ENCODE results near the gene EID2. TPM values are rescaled to one million over a fixed set of nuclear protein-coding genes. Genes with fewer than 3 reads are reported as not detected.

Gene EID2
- total RNA-seq, 1 donor from 2014 or later = 17.0 TPM

DNA sequence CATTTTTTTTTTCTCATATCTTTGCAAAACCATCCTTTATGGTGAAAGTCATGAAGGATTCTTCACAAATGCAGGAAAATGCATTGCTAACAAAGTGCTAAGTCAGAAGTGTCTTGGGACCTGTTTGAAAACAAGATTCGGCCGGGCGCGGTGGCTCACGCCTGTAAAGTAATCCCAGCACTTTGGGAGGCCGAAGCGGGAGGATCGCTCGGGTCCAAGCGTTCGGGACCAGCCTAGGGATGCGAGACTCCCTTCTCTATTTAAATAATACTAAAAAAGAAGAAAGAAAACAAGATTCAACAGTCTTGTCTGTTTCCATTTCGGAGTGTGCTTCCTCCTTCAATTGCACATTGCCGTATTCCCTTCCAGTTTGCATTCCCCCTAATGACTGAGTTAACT, 8.1 kb downstream of the EID2 start:
- H3K4me3 Mint-ChIP-seq = peak overlapping the region; percentile 92
- intact Hi-C loops (cut with micrococcal nuclease) = loop anchor here (1.0 to 5.0 kb wide), 9 partner anchors 8 to 410 kb away; partner anchors contain the start of genes EID2, SUPT5H and TIMM50
- H3K27me3 Mint-ChIP-seq (ENCODE audit: insufficient read depth) = peaks cover 2% of the 10 kb centered on the region
- H3K9me3 Mint-ChIP-seq = no peaks in the 10 kb centered on the region
- H3K36me3 Mint-ChIP-seq (ENCODE audit: low read depth) = peaks cover 5% of the 10 kb centered on the region
- DNase-seq (ENCODE audit: low spot score) = no peak
- peak overlapping the region; percentile 58 for H3K27ac Mint-ChIP-seq
- H3K4me1 Mint-ChIP-seq (ENCODE audit: low read depth) = peaks cover 14% of the 10 kb centered on the region

DNA sequence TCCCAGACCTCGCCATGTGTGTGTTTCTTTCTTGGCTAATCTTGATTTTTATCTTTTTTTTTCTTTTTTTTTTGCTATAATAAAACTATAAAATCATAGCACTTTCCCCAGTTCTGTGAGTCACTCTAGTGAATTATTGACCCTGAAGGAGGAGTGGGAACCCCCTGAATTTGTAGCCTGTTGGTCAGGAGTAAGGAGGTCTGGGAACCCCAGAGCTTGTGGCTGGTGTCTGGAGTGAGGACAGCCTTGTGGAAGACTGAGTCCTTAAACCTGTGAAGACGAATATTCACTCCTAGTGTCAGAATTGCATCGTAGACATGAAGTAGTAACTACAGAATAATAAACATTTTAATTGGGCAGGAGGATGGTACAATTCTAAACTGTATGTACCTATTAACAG, 14.8 kb downstream of the EID2 start:
- Mint-ChIP-seq H3K4me1 (ENCODE audit: low read depth) (peaks cover 4% of the 10 kb centered on the region), H3K4me3 (no peak overlapping the region), H3K27ac (no peak overlapping the region), H3K27me3 (ENCODE audit: insufficient read depth) (no peaks in the 10 kb centered on the region), H3K9me3 (no peaks in the 10 kb centered on the region), H3K36me3 (ENCODE audit: low read depth) (peaks cover 5% of the 10 kb centered on the region)
- intact Hi-C loops (cut with micrococcal nuclease) = no loop called here
- no peak for DNase-seq (ENCODE audit: low spot score)

DNA sequence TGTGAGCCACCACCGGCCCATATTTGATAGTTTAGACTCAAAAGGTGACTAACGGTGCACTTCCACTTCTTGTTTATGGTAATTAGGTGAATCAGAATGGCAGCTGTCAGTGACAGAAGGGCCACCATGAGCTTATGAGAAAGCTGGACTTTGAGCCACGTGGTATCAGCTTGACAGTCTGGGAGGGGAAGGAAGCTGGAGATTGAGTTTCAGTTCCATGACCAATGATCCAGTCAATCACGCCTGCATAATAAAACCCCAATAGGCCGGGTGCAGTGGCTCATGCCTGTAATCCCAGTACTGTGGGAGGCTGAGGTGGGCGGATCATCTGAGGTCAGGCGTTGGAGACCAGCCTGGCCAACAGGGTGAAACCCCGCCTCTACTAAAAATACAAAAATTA, 15.5 kb downstream of the EID2 start:
- Mint-ChIP-seq H3K27me3 (ENCODE audit: insufficient read depth) (no peaks in the 10 kb centered on the region), H3K36me3 (ENCODE audit: low read depth) (peaks cover 5% of the 10 kb centered on the region), H3K27ac (no peak overlapping the region), H3K4me1 (ENCODE audit: low read depth) (peaks cover 4% of the 10 kb centered on the region), H3K4me3 (no peak overlapping the region), H3K9me3 (no peaks in the 10 kb centered on the region)
- intact Hi-C loops (cut with micrococcal nuclease) = no loop called here
- no peak for DNase-seq (ENCODE audit: low spot score)

DNA sequence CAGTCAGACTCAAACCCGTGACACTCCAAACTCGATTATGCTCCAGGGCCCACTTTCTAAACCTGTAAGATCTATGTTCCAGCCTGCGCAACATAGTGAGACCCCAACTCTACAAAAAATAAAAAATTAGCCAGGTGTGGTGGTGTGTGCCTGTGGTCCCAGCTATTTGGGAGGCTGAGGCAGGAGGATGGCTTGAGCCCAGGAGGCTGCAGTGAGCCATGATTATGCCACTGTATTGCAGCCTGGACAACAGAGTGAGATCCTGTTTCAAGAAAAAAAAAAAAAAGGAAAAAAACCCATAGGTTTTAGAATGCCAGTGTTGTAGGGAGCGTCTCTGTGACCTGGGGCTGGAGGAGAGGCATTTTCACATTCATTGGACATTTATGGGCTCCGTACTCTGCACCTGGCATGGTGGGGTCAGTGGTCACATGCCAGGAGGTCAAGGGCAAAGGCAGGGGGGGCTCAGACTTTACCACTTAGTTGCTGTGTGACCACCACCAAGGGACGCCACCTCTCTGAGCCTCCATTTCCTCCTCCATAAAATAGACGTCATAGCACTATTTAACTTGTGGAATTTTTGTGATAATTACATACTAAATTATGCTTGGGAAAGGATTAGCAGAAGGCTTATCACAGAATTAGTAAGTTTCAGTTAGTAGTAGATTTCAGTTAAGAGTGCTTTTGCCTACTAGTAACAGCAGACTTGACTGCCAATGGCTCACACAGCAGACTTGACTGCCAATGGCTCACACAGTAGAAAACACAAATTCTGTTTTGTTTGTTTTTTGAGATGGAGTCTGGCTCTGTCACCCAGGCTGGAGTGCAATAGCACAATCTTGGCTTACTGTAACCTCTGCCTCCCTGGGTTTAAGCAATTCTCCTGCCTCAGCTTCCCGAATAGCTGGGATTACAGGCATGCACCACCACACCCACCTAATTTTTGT, 19.1 kb downstream of the EID2 start:
- intact Hi-C loops (cut with micrococcal nuclease) = no loop called here
- Mint-ChIP-seq H3K27me3 (ENCODE audit: insufficient read depth) (peaks cover 16% of the 10 kb centered on the region), H3K4me3 (no peak overlapping the region), H3K9me3 (no peaks in the 10 kb centered on the region), H3K4me1 (ENCODE audit: low read depth) (peaks cover 5% of the 10 kb centered on the region), H3K27ac (no peak overlapping the region), H3K36me3 (ENCODE audit: low read depth) (peaks cover 4% of the 10 kb centered on the region)
- no peak for DNase-seq (ENCODE audit: low spot score)

DNA sequence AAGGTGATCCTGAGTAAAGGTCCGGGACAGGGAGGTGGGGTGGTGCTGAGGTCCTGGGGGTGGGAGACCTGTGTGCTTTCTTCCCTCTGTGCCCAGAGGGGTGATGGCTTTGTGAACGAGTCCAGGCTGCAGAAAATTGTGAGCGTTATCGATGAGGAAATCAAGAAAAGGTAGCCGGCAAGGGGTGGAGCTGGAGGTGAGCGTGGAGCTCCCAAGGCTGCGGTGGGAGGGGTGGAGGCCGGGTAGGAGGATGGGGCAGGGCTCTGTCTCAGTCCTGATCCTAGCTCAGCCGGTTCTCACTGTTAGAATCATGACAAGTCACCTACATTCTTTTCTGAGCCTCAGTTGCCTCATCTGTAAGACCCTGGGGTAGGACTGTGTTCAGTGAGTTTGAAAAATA, 21.0 kb downstream of the EID2 start:
- Mint-ChIP-seq H3K27me3 (ENCODE audit: insufficient read depth) (peaks cover 28% of the 10 kb centered on the region), H3K27ac (no peak overlapping the region), H3K36me3 (ENCODE audit: low read depth) (peaks cover 6% of the 10 kb centered on the region), H3K4me1 (ENCODE audit: low read depth) (peaks cover 9% of the 10 kb centered on the region), H3K9me3 (no peaks in the 10 kb centered on the region), H3K4me3 (no peak overlapping the region)
- DNase-seq (ENCODE audit: low spot score) = no peak
- intact Hi-C loops (cut with micrococcal nuclease) = no loop called here

DNA sequence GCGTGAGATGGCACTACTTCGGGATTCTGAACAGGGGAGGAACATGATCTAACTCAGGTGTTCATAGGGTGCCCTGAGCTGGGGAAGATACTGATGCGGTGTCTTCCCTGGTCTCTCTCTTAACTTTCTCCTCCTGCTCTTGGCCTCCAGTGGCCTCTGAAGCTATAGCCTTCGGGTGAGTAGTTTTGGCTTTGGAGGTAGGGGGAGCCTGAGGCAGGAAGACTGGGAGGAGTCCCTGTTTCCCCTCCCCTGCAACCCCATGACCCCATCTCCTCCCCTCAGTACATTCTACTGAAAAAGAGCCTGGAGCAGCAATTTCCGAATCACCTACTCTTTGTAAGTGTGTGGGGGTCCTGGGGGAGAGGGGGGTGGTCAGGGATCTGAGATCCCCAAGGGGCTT, 21.5 kb downstream of the EID2 start:
- Mint-ChIP-seq H3K27ac (no peak overlapping the region), H3K4me3 (no peak overlapping the region), H3K4me1 (ENCODE audit: low read depth) (peaks cover 9% of the 10 kb centered on the region), H3K27me3 (ENCODE audit: insufficient read depth) (peaks cover 33% of the 10 kb centered on the region), H3K36me3 (ENCODE audit: low read depth) (peaks cover 6% of the 10 kb centered on the region), H3K9me3 (no peaks in the 10 kb centered on the region)
- no peak for DNase-seq (ENCODE audit: low spot score)
- intact Hi-C loops (cut with micrococcal nuclease) = no loop called here

DNA sequence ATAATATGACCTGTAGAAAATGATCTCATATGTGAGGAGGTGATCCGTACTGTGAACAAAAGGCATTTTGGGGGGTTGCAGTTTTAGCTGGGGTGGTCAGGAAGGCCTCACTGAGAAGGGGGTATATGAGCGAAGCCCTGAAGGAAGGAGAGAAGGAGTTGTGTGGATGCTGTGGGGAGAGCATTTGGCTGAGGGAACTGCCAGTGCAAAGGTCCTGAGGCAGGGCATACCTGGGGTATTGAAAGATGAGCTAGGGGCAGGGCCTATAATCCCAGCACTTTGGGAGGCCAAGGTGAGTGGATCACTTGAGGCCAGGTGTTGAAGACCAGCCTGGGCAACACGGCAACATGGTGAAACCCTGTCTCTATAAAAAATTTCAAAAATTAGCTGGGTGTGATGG, 22.5 kb downstream of the EID2 start:
- Mint-ChIP-seq H3K4me3 (no peak overlapping the region), H3K27me3 (ENCODE audit: insufficient read depth) (peaks cover 41% of the 10 kb centered on the region), H3K9me3 (no peaks in the 10 kb centered on the region), H3K4me1 (ENCODE audit: low read depth) (peaks cover 9% of the 10 kb centered on the region), H3K36me3 (ENCODE audit: low read depth) (peaks cover 6% of the 10 kb centered on the region), H3K27ac (no peak overlapping the region)
- DNase-seq (ENCODE audit: low spot score) = no peak
- intact Hi-C loops (cut with micrococcal nuclease) = no loop called here

DNA sequence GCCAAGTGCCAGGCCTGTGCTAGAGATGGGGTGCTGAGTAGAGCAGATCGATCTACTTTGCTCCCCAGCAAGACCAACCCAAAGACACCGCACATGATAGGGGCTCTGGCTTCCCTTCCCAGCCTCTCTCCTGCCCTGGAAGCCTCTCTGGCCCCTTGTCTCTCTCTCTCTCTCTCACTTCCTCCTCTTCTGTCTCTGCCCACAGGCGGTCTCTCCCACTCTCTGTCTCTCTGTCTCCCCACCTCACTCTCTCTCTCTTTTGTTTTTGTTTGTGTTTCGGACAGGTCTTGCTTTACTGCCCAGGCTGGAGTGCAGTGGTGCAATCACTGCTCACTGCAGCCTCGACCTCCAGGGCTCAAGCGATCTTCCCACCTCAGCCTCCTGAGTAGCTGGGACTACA, 23.7 kb downstream of the EID2 start:
- H3K27ac Mint-ChIP-seq = no peak overlapping the region

DNA sequence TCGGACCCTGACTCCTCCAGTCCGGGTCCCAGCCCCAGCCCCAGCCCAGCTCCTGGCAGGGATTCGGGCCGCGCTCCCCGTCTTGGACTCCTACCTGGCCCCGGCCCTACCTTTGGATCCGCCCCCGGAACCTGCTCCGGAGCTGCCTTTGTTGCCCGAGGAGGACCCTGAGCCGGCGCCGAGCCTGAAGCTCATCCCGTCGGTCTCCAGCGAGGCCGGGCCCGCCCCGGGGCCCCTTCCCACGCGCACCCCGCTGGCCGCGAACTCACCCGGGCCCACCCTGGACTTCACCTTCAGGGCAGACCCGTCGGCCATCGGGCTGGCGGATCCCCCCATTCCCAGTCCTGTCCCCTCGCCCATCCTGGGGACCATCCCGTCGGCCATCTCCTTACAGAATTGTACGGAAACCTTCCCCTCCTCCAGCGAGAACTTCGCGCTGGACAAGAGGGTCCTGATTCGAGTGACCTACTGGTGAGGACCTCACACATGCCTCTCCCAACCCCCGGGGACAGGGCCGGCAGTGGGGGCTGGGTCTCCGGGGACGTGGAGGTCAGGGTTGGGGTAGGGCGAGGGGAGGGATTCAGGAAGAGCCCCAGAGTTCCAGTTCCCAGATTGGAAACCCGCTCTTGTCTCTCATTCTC, 24.3 kb downstream of the EID2 start:
- Mint-ChIP-seq H3K27ac (no peak overlapping the region), H3K4me1 (ENCODE audit: low read depth) (peaks cover 9% of the 10 kb centered on the region), H3K9me3 (no peaks in the 10 kb centered on the region), H3K4me3 (peak overlapping the region; percentile 55), H3K36me3 (ENCODE audit: low read depth) (peaks cover 6% of the 10 kb centered on the region), H3K27me3 (ENCODE audit: insufficient read depth) (peaks cover 43% of the 10 kb centered on the region)
- no peak for DNase-seq (ENCODE audit: low spot score)
- intact Hi-C loops (cut with micrococcal nuclease) = loop anchor here (2.0 kb wide), 1 partner anchor 17 kb away; the partner anchor contains the start of gene DLL3

More for the DNA sequence above, 23.7 kb downstream of the EID2 start:
- intact Hi-C loops (cut with micrococcal nuclease) = no loop called here
- Mint-ChIP-seq H3K36me3 (ENCODE audit: low read depth) (peaks cover 6% of the 10 kb centered on the region), H3K4me1 (ENCODE audit: low read depth) (peaks cover 9% of the 10 kb centered on the region), H3K4me3 (peak overlapping the region; percentile 55), H3K9me3 (no peaks in the 10 kb centered on the region), H3K27me3 (ENCODE audit: insufficient read depth) (peaks cover 43% of the 10 kb centered on the region)
- DNase-seq (ENCODE audit: low spot score) = no peak

DNA sequence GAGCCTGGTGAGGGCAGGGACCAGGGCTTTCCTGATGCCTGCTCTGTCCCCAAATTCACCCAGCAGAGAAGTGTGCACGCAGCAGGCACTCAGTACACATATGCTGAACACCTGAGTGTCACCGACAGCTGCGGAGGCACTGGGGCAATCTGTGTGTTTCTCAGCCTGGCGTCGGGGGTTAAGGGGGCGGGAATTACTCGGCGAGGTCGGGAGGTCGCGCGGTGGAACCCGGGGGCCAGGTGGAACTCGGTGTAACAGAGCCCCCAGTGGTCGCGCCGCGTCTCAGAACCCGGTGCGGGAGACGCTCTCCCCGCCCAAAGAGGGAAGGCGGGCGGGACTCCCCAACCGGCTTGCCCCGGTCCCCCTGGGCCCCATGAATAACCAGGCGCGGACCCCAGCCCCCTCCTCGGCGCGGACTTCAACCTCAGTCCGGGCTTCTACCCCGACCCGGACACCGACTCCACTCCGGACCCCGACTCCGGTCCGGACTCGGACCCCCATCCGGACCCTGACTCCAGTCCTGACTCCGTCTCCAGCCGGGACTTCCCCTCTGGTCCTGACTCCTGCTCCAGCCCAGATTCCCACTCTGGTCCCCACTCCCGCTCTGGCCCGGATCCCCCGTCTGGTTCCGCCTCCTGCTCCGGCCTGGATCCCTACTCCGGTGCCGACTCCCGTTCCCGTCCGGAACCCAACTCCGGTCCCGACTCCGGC, 25.0 kb downstream of the EID2 start, which contains the start of gene SELENOV:
SELENOV (plus strand) TSS at position 300 of the 711 bp plus-strand sequence; CDS start at position 374, 74 bp downstream.
- Mint-ChIP-seq H3K4me3 (peak within 1 kb of the TSS; percentile 60), H3K27me3 (ENCODE audit: insufficient read depth) (peaks cover 43% of the 10 kb centered on the region), H3K9me3 (no peaks in the 10 kb centered on the region), H3K4me1 (ENCODE audit: low read depth) (peaks cover 9% of the 10 kb centered on the region), H3K27ac (no peak within 1 kb of the TSS), H3K36me3 (ENCODE audit: low read depth) (peaks cover 6% of the 10 kb centered on the region)
- intact Hi-C loops (cut with micrococcal nuclease) = loop anchor here (2.0 kb wide), 1 partner anchor 16 kb away; the partner anchor contains the start of gene DLL3
- DNase-seq (ENCODE audit: low spot score) = no peak

DNA sequence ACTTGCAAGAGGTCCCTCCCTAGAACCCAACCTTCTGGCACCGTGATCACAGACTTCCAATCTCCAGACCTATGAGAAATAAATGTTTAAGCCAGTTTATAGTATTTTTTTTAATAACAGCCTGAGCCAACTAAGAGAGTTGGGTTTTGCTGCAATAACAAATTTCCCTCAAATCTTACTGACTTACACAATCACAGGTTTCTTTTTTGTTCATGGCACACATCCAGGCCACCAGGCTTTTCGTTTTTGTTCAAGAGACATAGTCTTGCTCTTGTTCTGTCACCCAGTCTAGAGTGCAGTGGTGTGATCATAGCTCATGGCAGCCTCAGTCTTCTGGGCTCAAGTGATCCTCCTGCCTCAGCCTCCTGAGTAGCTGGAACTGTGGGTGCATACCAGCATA, 27.0 kb downstream of the EID2 start:
- H3K36me3 Mint-ChIP-seq (ENCODE audit: low read depth) = peaks cover 6% of the 10 kb centered on the region

DNA sequence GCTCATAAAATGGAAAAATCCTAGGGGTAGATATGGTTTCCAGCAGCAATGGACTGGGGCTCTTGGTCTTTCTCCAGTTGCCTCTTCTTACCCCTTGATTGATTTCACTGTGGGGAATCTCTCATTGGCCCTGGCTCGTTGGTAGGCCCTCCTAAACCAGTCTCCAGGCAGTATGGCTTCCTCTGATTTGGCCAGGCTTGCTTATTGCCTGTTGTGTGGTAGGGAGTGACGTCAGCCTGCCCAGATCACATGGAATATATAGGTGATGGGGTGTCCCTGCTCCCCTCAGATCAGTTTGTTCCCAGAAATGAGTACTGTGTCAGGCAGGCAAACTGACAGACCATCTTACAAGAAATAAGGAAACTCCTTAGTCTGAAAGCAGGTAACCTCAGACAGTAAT, 30.7 kb downstream of the EID2 start:
- intact Hi-C loops (cut with micrococcal nuclease) = no loop called here
- H3K4me1 Mint-ChIP-seq (ENCODE audit: low read depth) = peaks cover 11% of the 10 kb centered on the region
- no peak overlapping the region for H3K4me3 Mint-ChIP-seq
- no peak for DNase-seq (ENCODE audit: low spot score)
- no peaks in the 10 kb centered on the region for H3K36me3 Mint-ChIP-seq (ENCODE audit: low read depth)
- H3K27ac Mint-ChIP-seq = no peak overlapping the region
- no peaks in the 10 kb centered on the region for H3K9me3 Mint-ChIP-seq
- H3K27me3 Mint-ChIP-seq (ENCODE audit: insufficient read depth) = peaks cover 57% of the 10 kb centered on the region

More for the DNA sequence above, 27.0 kb downstream of the EID2 start:
- no peak overlapping the region for H3K27ac Mint-ChIP-seq
- intact Hi-C loops (cut with micrococcal nuclease) = no loop called here
- H3K27me3 Mint-ChIP-seq (ENCODE audit: insufficient read depth) = peaks cover 54% of the 10 kb centered on the region
- no peak overlapping the region for H3K4me3 Mint-ChIP-seq
- peaks cover 12% of the 10 kb centered on the region for H3K4me1 Mint-ChIP-seq (ENCODE audit: low read depth)
- no peak for DNase-seq (ENCODE audit: low spot score)
- H3K9me3 Mint-ChIP-seq = no peaks in the 10 kb centered on the region

Data from activated T-helper 1 cell treated with anti-CD3 and anti-CD28 coated beads, Interleukin-12 subunit alpha, Interleukin-12 subunit beta, Interleukin-2, Interleukin-4 antibody, amounts not matched to agents 30 ng/mL and 10 ng/mL and 1 ng/mL, durations not matched to agents 14 hours and 24 hours and 36 hours (primary cell).